Measurements from ENCODE around the gene RXRA. TPM values are rescaled to one million over a fixed set of nuclear protein-coding genes. Genes with fewer than 3 reads are reported as not detected.

Gene RXRA
- polyA plus RNA-seq, 1 experiment: 12.0 TPM

- H3K4me3 ChIP-seq (ENCODE audit: low read depth, low read length): no peak overlapping the region
- CTCF ChIA-PET: interaction anchor here (0.9 to 1.1 kb wide), 2 partner anchors 10 to 21 kb away, joined by 3 read pairs; no protein-coding TSS in a partner anchor
- DNase-seq (ENCODE audit: low read depth): no peak
- TF ChIP-seq CTCF (IDR thresholded peaks at IDR 0.05; ENCODE audit: insufficient read depth, low read depth, low read length): no peak
- POLR2A ChIA-PET: no interaction called here
- no peaks in the 10 kb centered on the region for H3K36me3 ChIP-seq (ENCODE audit: control insufficient read depth, insufficient read depth, low read length)
- no peaks in the 10 kb centered on the region; the same call in 1 of the 2 replicates for H3K27me3 ChIP-seq (ENCODE audit: control insufficient read depth, insufficient read depth, low read length)
These were observed 11.1 kb upstream of the RXRA start for GRCh38 chr9:134314950-134315715.

GRCh38 chr9:134315716-134316448, 10.4 kb upstream of the RXRA start:
- CTCF ChIA-PET: interaction anchor here (0.9 to 1.1 kb wide), 2 partner anchors 9 to 22 kb away, joined by 3 read pairs; no protein-coding TSS in a partner anchor
- TF ChIP-seq CTCF (IDR thresholded peaks at IDR 0.05; ENCODE audit: insufficient read depth, low read depth, low read length): no peak
- Histone ChIP-seq H3K4me3 (ENCODE audit: low read depth, low read length) (no peak overlapping the region), H3K36me3 (ENCODE audit: control insufficient read depth, insufficient read depth, low read length) (no peaks in the 10 kb centered on the region), H3K27me3 (ENCODE audit: control insufficient read depth, insufficient read depth, low read length) (no peaks in the 10 kb centered on the region; the same call in 1 of the 2 replicates)
- POLR2A ChIA-PET: no interaction called here
- no peak for DNase-seq (ENCODE audit: low read depth)

- CTCF ChIA-PET: interaction anchor here (1.5 kb wide), 1 partner anchor 29 kb away, joined by 3 read pairs; no protein-coding TSS in a partner anchor
- POLR2A ChIA-PET: no interaction called here
These were observed 9.7 kb upstream of the RXRA start for GRCh38 chr9:134316449-134317160.

GRCh38 chr9:134317400-134317789, 8.9 kb upstream of the RXRA start:
- Histone ChIP-seq H3K36me3 (ENCODE audit: control insufficient read depth, insufficient read depth, low read length) (no peaks in the 10 kb centered on the region), H3K4me3 (ENCODE audit: low read depth, low read length) (no peak overlapping the region), H3K27me3 (ENCODE audit: control insufficient read depth, insufficient read depth, low read length) (no peaks in the 10 kb centered on the region; the same call in 1 of the 2 replicates)
- no peak for TF ChIP-seq CTCF (IDR thresholded peaks at IDR 0.05; ENCODE audit: insufficient read depth, low read depth, low read length)
- no peak for DNase-seq (ENCODE audit: low read depth)
- ChIA-PET CTCF (interaction anchor here (0.8 to 1.5 kb wide), 2 partner anchors 29 to 126 kb away, joined by 3 to 6 read pairs; no protein-coding TSS in a partner anchor), POLR2A (interaction anchor here (0.6 kb wide), 1 partner anchor 52 kb away, joined by 3 read pairs; no protein-coding TSS in a partner anchor)

More at GRCh38 chr9:134316449-134317160, 9.7 kb upstream of the RXRA start:
- Histone ChIP-seq H3K4me3 (ENCODE audit: low read depth, low read length) (no peak overlapping the region), H3K36me3 (ENCODE audit: control insufficient read depth, insufficient read depth, low read length) (no peaks in the 10 kb centered on the region), H3K27me3 (ENCODE audit: control insufficient read depth, insufficient read depth, low read length) (no peaks in the 10 kb centered on the region; the same call in 1 of the 2 replicates)
- no peak for DNase-seq (ENCODE audit: low read depth)
- no peak for TF ChIP-seq CTCF (IDR thresholded peaks at IDR 0.05; ENCODE audit: insufficient read depth, low read depth, low read length)
